Measurements from ENCODE around the gene TTLL12.
A peak's percentile ranks its signal among the peaks of the same experiment; 100 is the strongest.
"Not testable (repeated sequence)": the region's sequence is repeated elsewhere in the genome, so short reads cannot be mapped to it uniquely, and the experiment has no call there.

Gene TTLL12

GRCh38 chr22:43157874-43158546 is 28.9 kb downstream of the TTLL12 start:
- DNase-seq (ENCODE audit: extremely low read depth in 1 of 2, low read depth in 1 of 2) = no peak

DNA sequence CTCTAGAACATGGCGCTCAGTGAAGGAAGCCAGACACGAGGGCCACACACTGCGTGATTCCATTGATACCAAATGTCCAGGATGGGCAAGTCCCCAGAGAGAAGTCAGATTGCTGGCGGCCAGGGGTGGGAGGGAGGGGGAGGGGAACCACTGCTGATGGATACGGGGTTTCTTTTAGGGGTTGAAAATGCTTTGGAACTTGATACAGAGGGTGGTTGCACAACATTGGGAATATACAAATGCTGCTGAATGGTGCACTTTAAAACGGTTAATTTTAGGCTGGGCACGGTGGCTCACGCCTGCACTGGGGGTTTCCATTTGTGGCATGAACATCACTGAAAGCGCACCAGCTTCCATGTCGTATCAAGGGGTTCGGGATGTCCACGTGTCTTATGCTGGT is 30.5 kb downstream of the TTLL12 start:
- no peak for DNase-seq (ENCODE audit: extremely low read depth in 1 of 2, low read depth in 1 of 2)

DNA sequence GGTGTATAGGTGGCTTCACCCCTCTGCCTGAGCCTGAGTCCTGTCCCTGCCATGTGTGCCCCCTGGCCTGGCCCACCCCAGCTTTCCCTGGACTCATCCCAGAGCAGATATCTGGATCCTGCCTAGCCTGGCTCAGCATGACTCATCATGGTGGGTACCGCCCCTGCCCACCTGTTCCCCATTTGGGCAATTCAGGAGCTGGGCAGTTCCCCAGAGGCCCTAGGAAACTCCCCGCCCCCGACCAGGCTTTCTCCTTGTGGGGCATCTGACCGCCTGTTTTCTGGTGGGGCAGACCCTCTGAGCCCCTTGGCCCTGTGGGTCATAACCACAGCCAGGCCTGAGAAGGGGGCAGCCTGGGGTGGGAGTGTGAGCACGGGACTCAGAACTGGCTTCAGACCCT is 31.1 kb downstream of the TTLL12 start:
- DNase-seq (ENCODE audit: extremely low read depth in 1 of 2, low read depth in 1 of 2) = no peak

DNA sequence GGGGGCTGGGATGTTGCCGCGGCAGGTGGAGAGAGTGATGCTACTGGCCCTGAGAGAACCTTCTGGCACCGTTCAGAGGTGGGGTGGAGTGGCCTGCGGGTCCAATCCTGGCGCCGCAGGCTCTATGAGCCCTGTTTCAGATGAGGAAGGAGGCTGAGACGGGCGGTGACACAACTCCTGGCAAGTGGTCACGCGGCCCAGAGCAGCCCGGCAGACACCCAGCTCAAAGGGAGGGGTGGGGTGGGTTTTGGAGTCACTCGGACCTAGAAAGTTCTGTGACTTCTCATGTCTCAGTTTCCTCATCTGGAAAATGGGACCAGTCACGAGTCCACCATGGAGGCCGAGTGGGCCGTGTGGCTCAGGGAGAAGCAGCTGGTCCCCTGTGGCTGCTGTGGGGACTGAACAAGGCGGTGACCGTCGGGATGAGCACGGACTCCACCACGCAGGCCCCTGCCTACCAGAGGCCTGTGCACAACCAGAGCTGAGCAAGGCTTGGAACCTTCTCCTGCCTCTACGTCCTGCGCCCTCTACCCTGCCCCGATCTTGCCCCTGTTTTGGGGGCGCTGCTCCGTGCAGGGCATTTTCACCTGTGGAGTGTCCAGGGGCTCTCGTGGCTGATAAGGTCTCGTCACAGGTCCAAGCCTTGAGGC is 31.9 kb downstream of the TTLL12 start:
- no peak for DNase-seq (ENCODE audit: extremely low read depth in 1 of 2, low read depth in 1 of 2)

- no peak for DNase-seq (ENCODE audit: extremely low read depth in 1 of 2, low read depth in 1 of 2)
Observed at GRCh38 chr22:43153899-43154298, 33.0 kb downstream of the TTLL12 start.

- peak in 1 of 2 donors; percentile 43 for DNase-seq (ENCODE audit: extremely low read depth in 1 of 2, low read depth in 1 of 2)
Observed at GRCh38 chr22:43152357-43153071, 34.4 kb downstream of the TTLL12 start.

DNA sequence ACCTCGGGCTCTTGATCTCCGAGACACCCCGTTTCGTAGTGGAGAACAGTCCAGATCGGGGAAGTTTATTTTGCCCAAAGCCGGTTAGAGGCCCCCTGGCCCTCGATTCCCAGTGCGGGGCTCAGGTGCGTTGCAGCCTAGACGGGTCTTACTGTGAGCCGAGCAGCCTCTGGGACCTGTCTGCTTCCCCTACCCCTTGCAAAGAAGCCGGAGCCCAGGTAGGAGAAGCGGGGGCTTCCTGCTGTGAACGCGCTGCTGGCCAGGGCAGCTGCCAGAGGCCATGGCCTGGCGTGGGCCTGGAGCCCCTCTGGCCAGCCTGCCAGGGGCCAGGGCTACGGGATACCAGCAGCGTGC is 35.0 kb downstream of the TTLL12 start:
- no peak for DNase-seq (ENCODE audit: extremely low read depth in 1 of 2, low read depth in 1 of 2)

DNA sequence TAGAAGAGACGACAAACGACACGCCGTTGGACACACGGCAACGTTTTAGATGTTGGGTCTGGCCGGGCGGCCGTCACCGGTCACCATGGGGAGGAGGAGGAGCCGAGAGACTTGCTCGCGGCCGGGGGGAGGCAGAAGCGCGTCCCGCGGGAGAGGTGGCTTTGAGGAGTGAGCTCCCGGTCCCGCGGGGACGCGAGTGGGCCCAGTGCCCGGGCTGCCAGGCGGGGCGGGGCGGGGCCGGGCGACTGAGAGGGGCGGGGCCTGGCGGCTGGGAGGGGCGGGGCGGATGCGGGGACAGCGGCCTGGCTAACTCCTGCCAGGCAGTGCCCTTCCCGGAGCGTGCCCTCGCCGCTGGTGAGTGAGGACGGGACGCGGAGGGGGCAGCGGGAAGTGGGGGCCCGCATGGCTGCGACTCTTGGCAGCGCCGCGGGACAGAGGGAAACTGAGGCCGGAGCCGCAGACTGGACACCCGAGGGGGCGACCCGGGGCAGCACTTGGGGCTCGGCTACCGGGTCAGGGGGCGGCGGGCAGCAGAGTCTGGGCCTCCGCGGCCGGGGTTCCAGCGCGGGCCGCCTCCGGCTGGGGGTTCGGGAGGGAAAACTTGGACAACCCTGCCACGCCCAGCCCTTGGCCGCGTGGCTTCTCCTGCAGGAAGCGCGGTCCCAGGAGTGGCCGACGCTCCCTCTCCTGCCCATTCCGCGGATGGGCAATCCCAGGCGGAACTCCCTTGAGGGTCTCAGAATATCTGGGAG is 35.5 kb downstream of the TTLL12 start, which contains the start of gene TSPO:
Gene TSPO, plus strand, starts transcription at position 309 of the 752 bp plus-strand sequence. CDS start 7,680 bp downstream, outside the sequence.
- peak in 1 of 2 donors; percentile 28 for DNase-seq (ENCODE audit: extremely low read depth in 1 of 2, low read depth in 1 of 2)

GRCh38 chr22:43150731-43151206 is 36.2 kb downstream of the TTLL12 start:
- no peak for DNase-seq (ENCODE audit: extremely low read depth in 1 of 2, low read depth in 1 of 2)

GRCh38 chr22:43148581-43148980 is 38.4 kb downstream of the TTLL12 start:
- DNase-seq (ENCODE audit: extremely low read depth in 1 of 2, low read depth in 1 of 2) = no peak

DNA sequence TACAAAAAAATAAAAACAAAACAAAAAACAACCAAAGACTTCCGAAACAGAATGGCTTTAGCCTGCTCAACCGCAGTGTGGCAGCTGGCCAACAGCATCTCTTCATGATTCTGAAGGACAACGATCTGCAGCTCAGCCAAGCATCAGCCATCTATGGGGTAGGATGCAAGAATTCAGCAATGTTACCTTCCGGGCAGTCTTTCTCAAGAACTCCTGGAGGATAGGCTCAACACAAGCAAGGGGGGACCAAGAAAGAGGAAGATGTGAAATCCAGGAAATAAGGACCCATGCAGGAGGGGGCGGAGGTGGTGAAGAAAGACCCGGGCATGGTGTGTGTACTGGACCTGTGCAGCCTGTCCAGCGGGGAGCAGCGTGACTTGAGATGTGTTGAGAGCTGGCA is 39.1 kb downstream of the TTLL12 start:
- DNase-seq (ENCODE audit: extremely low read depth in 1 of 2, low read depth in 1 of 2) = no peak

DNA sequence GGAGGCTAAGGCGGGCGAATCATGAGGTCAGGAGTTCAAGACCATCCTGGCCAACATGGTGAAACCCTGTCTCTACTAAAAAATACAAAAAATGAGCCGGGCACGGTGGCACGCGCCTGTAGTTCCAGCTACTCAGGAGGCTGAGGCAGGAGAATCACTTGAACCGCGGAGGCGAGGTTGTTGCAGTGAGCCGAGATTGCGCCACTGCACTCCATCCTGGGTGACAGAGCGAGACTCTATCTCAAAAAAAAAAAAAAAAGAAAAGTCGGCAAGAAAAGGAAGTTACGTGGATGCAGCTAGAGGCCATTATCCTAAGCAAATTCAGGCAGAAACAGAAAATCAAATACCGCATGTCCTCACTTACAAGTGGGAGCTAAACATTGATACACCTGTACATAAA is 40.6 kb downstream of the TTLL12 start:
- DNase-seq (ENCODE audit: extremely low read depth in 1 of 2, low read depth in 1 of 2) = not testable (repeated sequence)

- DNase-seq (ENCODE audit: extremely low read depth in 1 of 2, low read depth in 1 of 2) = not testable (repeated sequence)
Observed at GRCh38 chr22:43145371-43145770, 41.6 kb downstream of the TTLL12 start.

DNA sequence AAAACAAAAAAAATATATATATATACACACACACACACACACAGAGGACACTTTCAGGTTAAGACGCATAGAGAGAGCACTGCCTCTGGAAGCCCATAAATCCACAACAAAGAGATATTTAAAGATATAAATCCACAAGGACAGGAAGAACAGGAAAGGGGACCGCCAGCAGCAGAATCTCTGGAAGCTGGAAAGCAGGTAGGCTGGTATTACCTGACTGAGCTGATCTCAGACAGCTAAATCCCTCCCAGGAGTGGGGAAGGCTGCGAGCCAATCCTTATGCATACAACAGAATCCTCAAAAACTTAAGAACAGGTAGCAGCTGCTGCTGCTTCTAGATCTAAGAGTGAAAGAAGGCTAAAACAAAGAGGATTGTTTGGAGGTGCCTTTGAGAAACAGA is 42.0 kb downstream of the TTLL12 start:
- no peak for DNase-seq (ENCODE audit: extremely low read depth in 1 of 2, low read depth in 1 of 2)

DNA sequence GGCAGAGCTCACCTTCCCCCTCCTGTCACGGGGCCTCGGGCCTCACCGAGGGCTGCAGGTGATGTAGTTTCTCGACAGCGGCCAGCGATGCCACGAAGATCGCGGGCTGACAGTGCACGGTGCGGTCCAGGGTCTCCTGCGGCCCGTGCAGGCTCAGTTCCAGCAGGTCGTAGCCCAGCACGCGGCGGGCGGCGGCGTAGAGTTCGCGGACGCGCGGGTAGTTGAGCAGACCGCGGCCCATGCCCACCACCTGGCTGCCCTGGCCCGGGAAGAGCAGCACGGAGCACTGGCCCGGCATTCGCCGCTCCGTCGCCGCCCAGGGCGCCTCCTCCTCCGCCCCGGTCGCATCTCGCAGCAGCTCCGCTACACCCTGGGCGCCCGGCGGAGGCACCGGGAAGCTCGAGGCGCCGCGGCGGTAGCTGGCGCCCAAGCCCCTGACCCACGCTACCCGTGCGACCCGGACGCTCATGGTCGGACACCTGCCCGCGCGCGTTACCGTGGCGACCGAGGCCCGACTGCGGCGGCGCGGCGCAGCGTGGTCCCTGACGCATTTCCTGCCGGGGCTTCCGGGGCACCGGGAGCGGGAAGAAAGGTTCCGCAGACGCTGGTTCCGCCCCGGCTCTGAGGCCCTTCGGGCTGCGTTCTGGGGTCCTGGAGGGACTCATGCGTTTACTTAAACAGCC is 43.9 kb downstream of the TTLL12 start, which contains the start of gene MCAT:
Gene MCAT, minus strand, starts transcription at position 519 of the 683 bp plus-strand sequence. Its CDS starts 50 bp downstream, at position 469.
- peak; percentile 69 to 74 for DNase-seq (ENCODE audit: extremely low read depth in 1 of 2, low read depth in 1 of 2)

DNA sequence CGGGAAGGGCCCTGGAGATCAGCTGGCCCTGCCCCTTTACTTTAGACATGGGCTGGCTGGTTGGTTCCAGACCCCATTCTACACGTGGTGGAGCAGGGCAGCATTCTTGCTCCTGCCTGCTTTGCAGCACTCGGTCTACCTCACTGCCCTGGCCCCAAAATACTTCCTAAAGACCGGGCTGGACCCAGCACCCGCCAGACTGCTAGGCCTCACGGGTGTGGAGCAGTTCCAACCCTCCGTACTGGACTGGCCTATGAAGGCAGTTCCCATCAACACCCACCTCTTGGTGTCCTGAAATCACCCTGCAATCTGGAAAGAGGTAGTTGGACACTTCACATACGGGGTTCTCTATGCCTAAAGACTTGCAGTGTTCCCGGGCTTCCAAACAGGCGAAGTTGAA is 50.1 kb downstream of the TTLL12 start:
- DNase-seq (ENCODE audit: extremely low read depth in 1 of 2, low read depth in 1 of 2) = no peak

DNA sequence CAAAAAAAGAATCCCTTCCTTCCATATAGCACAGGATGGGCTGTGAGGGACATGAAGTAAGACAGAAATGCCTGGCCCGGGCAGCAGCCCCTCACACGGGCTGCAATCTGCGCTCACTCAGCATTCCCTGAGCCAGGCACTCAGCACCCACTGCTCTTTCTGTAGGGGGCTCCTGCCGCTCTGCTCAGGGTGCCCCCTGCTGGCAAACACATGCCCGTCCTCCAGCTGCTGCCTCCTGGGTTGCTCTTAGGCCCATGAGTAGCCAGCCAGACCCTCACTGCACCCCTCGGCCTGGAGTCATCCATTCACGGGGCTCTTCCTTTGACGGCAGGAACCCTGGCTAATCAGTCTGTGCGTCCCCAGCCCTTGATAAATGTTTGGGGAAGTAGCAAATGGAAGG is 50.7 kb downstream of the TTLL12 start:
- DNase-seq (ENCODE audit: extremely low read depth in 1 of 2, low read depth in 1 of 2) = no peak

- DNase-seq (ENCODE audit: extremely low read depth in 1 of 2, low read depth in 1 of 2) = no peak
Observed at GRCh38 chr22:43135565-43135964, 51.4 kb downstream of the TTLL12 start.

DNA sequence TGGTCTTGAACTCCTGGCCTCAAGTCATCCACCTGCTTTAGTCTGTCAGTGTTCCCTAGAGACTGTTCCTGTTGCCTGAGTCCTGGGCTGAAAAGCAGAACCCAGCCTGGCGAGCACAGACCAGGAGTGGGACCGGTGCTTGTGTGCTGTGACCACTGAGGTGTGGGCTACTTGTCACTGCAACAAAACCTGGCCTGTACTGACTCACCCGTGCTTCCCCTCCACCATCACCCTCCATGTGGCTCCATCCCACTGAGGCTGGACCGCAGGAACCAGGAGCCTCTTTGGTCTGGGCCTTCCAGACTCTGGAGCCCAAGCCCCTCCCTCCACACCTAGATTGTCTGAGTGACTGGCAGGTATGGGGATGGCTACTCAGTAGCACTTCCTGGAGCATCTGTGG is 52.4 kb downstream of the TTLL12 start:
- DNase-seq (ENCODE audit: extremely low read depth in 1 of 2, low read depth in 1 of 2) = no peak

DNA sequence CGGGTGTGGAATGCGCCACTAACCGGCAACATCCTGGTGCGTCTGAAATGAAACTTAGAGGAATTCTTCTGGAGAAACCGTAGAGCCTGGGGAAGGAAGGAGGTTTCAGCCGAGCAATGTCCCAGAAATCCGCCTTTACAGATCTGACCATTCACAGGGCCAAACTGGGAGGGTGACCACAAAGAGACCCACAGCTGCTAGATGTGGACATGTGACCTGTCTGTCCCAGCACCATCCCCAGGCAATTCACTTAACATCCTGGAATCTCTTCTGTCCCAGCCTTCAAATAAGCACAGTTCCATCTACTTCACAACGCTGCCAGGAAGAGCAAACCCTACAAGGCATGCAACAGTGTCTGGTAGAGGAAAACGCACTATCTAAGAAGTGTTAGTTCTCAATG is 53.5 kb downstream of the TTLL12 start:
- DNase-seq (ENCODE audit: extremely low read depth in 1 of 2, low read depth in 1 of 2) = no peak
